Lower lobe of right lung (tissue), 2 donors: ENCODE results near the gene SETD5. TPM values are rescaled to one million over a fixed set of nuclear protein-coding genes. Genes with fewer than 3 reads are reported as not detected.

Experiments used
- ATAC-seq, 2 donors: fragments of 200-7000 bp; cut with Tn5 transposase; one replicate each; pipeline ENCODE4 v1.9.1; 2020 to 2022; ENCODE audit warnings: mild to moderate bottlenecking in 2 of 2, moderate library complexity in 2 of 2
- DNase-seq: peaks from one replicate; pipeline ENCODE4 v3.0.0-alpha.2; 2020
- H3K27ac ChIP-seq: fragments of 200-600 bp; one replicate; pipeline ENCODE4 v1.8.0; 2022
- H3K27me3 ChIP-seq: fragments of 200-600 bp; one replicate; pipeline ENCODE4 v1.8.0; 2022; ENCODE audit warnings: low read depth
- H3K36me3 ChIP-seq: fragments of 200-600 bp; one replicate; pipeline ENCODE4 v1.8.0; 2022; ENCODE audit warnings: mild to moderate bottlenecking
- H3K4me1 ChIP-seq: fragments of 200-600 bp; one replicate; pipeline ENCODE4 v1.8.0; 2022
- H3K4me3 ChIP-seq: fragments of 200-600 bp; one replicate; pipeline ENCODE4 v1.8.0; 2022; ENCODE audit warnings: mild to moderate bottlenecking
- H3K9me3 ChIP-seq: fragments of 200-600 bp; one replicate; pipeline ENCODE4 v1.8.0; 2022
- intact Hi-C: fragments of 100-400 bp; cut with DNase I; formaldehyde crosslinking; loops from one replicate; pipeline ENCODE4 v1.11.0; 2022
- total RNA-seq: library from RNA; stranded (reverse); fragmentation: NEBNext Ultra II Directional; extraction: Animal tissue kit (Norgen Biotek cat#: 25700); gene quantifications from one replicate; pipeline ENCODE4 v1.2.1, GENCODE V29; 2021
- TF ChIP-seq, protein P1 (sequence below): fragments of 200-600 bp; IDR thresholded peaks from one replicate; pipeline ENCODE4 v1.8.0; 2022; ENCODE audit warnings: antibody characterized with exemption, mild to moderate bottlenecking
- donor health status: DM: no; HTN: yes; CAD: no; lungs with severe emphysema.

The SETD5 gene
- total RNA-seq, 1 donor from 2014 or later = 116 TPM

- no peak for DNase-seq
- ATAC-seq = no peak
- H3K36me3 ChIP-seq = peaks cover 100% of the 10 kb centered on the region
- H3K27me3 ChIP-seq = no peaks in the 10 kb centered on the region
- TF ChIP-seq, protein P1, sequence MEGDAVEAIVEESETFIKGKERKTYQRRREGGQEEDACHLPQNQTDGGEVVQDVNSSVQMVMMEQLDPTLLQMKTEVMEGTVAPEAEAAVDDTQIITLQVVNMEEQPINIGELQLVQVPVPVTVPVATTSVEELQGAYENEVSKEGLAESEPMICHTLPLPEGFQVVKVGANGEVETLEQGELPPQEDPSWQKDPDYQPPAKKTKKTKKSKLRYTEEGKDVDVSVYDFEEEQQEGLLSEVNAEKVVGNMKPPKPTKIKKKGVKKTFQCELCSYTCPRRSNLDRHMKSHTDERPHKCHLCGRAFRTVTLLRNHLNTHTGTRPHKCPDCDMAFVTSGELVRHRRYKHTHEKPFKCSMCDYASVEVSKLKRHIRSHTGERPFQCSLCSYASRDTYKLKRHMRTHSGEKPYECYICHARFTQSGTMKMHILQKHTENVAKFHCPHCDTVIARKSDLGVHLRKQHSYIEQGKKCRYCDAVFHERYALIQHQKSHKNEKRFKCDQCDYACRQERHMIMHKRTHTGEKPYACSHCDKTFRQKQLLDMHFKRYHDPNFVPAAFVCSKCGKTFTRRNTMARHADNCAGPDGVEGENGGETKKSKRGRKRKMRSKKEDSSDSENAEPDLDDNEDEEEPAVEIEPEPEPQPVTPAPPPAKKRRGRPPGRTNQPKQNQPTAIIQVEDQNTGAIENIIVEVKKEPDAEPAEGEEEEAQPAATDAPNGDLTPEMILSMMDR = no peak
- H3K4me1 ChIP-seq = no peaks in the 10 kb centered on the region
- H3K4me3 ChIP-seq = no peak overlapping the region
- H3K9me3 ChIP-seq = no peaks in the 10 kb centered on the region
- intact Hi-C loops = no loop called here
- no peak overlapping the region for H3K27ac ChIP-seq
Measured at GRCh38 chr3:9450991-9451390, 53.6 kb downstream of the SETD5 start.

DNA sequence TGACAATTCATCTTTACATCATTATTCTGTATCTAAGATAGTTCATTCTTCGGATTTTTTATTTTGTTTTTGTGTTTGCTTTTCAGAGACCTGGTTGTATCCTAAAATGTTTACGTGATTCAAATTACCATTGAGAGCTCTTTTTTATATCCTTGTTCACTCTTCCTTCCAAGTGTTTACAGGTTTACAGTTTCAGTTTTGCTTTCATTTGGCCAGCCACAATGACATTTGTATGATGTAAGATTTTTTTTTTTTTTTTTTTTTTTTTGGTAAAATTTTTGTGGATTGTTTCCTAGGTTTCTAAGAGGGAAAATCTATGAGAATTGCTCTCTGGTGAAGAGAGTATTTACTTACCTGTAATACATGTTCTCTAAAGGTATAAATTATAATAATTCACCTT, 55.0 kb downstream of the SETD5 start:
- peaks cover 100% of the 10 kb centered on the region for H3K36me3 ChIP-seq
- intact Hi-C loops = no loop called here
- no peak overlapping the region for H3K4me3 ChIP-seq
- DNase-seq (no peak), ATAC-seq (no peak)
- no peaks in the 10 kb centered on the region for H3K4me1 ChIP-seq
- no peaks in the 10 kb centered on the region for H3K9me3 ChIP-seq
- TF ChIP-seq, protein P1 = no peak
- H3K27ac ChIP-seq = no peak overlapping the region
- H3K27me3 ChIP-seq = no peaks in the 10 kb centered on the region

- Histone ChIP-seq H3K36me3 (peaks cover 98% of the 10 kb centered on the region), H3K27ac (no peak overlapping the region), H3K9me3 (no peaks in the 10 kb centered on the region), H3K4me1 (no peaks in the 10 kb centered on the region), H3K4me3 (no peak overlapping the region), H3K27me3 (no peaks in the 10 kb centered on the region)
- intact Hi-C loops = no loop called here
- DNase-seq (no peak), ATAC-seq (no peak)
- TF ChIP-seq, protein P1 = no peak
Measured at GRCh38 chr3:9455596-9456131, 58.2 kb downstream of the SETD5 start.

DNA sequence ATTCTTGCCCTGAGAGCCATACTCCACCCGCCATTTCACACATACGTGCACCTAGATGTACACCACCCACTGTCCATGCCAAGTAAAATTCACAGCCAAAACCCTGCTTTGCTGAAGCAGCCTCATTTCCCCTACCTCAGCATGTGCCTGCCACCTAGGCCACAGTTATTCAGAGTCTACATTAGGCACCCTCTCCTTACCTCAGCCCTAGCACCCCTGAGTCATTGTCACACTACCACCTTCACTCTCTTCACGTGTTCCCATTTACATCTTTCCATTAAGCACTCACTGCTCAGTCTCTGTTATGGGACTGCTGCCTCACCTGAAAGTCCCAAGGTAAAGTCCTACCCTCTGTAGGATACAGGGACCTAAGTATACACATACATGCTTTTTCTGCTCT, 70.0 kb downstream of the SETD5 start:
- H3K27ac ChIP-seq = no peak overlapping the region
- TF ChIP-seq, protein P1 = no peak
- peaks cover 100% of the 10 kb centered on the region for H3K36me3 ChIP-seq
- no peak overlapping the region for H3K4me3 ChIP-seq
- no peaks in the 10 kb centered on the region for H3K9me3 ChIP-seq
- no peaks in the 10 kb centered on the region for H3K4me1 ChIP-seq
- intact Hi-C loops = no loop called here
- DNase-seq (no peak), ATAC-seq (no peak)
- no peaks in the 10 kb centered on the region for H3K27me3 ChIP-seq

DNA sequence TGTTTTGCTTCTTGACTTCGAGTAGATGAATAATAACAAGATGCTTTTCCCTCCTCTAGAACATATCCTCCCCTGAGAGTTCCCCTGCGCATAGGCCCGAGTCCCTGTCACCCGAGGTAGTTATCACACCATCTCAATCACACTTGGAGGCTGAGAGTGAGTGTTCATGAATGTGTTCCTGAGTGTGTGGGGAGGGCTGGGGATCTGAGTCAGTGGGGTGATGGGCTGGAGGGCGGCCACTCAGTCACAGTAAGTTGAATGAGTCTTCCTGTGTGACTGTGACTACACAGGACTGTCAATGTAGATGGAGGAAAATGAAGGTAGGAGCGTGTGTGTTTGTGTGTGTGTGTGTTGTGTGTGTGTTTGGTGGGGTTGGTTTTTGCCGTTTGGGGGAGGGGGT, 71.0 kb downstream of the SETD5 start:
- H3K27ac ChIP-seq = no peak overlapping the region
- H3K4me3 ChIP-seq = no peak overlapping the region
- no peaks in the 10 kb centered on the region for H3K4me1 ChIP-seq
- TF ChIP-seq, protein P1 = no peak
- ATAC-seq = no peak
- intact Hi-C loops = no loop called here
- H3K36me3 ChIP-seq = peaks cover 100% of the 10 kb centered on the region
- no peak for DNase-seq
- no peaks in the 10 kb centered on the region for H3K9me3 ChIP-seq
- no peaks in the 10 kb centered on the region for H3K27me3 ChIP-seq

DNA sequence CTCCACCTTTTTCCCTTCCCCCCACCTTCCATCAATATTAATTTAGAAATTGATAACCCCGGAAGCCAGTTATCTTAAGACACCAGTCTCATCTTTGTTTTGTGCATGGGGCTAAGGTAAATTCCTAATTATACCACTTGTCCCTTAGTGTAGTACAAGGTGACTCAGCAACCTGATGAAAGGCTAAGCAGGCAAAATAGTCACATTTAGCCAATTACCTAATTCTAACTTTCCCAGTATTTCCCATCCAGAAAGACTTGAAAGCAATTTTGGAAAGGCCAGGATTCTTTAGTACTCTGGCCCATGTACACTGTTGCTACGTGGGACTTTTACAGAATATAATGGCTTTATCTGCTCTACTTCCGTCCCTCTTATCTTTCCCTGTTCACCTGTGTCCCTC, 72.6 kb downstream of the SETD5 start:
- ATAC-seq = no peak

More for the DNA sequence above, 72.6 kb downstream of the SETD5 start:
- TF ChIP-seq, protein P1 = no peak
- Histone ChIP-seq H3K36me3 (peaks cover 100% of the 10 kb centered on the region), H3K27me3 (no peaks in the 10 kb centered on the region), H3K27ac (no peak overlapping the region), H3K4me3 (no peak overlapping the region), H3K4me1 (no peaks in the 10 kb centered on the region), H3K9me3 (no peaks in the 10 kb centered on the region)
- intact Hi-C loops = no loop called here
- no peak for DNase-seq
